IMR-90 (cell line): Measurements from ENCODE around the gene ODAD3. TPM values are rescaled to one million over a fixed set of nuclear protein-coding genes. Genes with fewer than 3 reads are reported as not detected.
A peak's percentile ranks its signal among the peaks of the same experiment; 100 is the strongest.

Source experiments
- ATAC-seq: fragments of 200-7000 bp; cut with Tn5 transposase; 2 replicates; pipeline ENCODE4 v1.9.1; 2020; ENCODE audit warnings: low read depth, mild to moderate bottlenecking, moderate library complexity
- BruUV-seq: library from RNA; stranded (reverse); fragments of 400-500 nt; replicated peaks from 2 replicates; lab custom pipeline; 2021; lab: Mats Ljungman, UMichigan
- CTCF ChIA-PET: fragments of 300-600 bp; formaldehyde crosslinking; extraction: SDS; loops from one replicate; lab custom pipeline; 2021; ENCODE audit warnings: antibody characterized with exemption; lab: Yijun Ruan, JAX
- POLR2A ChIA-PET: fragments of 300-600 bp; sonication (Branson Sonifier 250); formaldehyde crosslinking; loops from one replicate; lab custom pipeline; 2022; ENCODE audit warnings: antibody characterized with exemption; ENCODE audit not compliant: unreplicated experiment; lab: Charles Lee
- DNase-seq: peaks from one replicate; pipeline ENCODE4 v3.0.0; 2013
- H2AFZ ChIP-seq: replicated peaks from 2 replicates; pipeline ENCODE3; 2013; ENCODE audit warnings: low read length, mild to moderate bottlenecking; ENCODE audit not compliant: poor library complexity
- H2AK5ac ChIP-seq: 2 replicates; pipeline ENCODE4 v1.6.1; 2013; ENCODE audit warnings: low read depth, low read length, inconsistent platforms
- H2AK9ac ChIP-seq: replicated peaks from 2 replicates; pipeline ENCODE3; 2013; ENCODE audit warnings: mild to moderate bottlenecking, low read depth, low read length, moderate library complexity; ENCODE audit not compliant: poor library complexity
- H2BK120ac ChIP-seq: 2 replicates; pipeline ENCODE4 v1.6.1; 2013; ENCODE audit warnings: low read depth, low read length, inconsistent platforms
- H2BK15ac ChIP-seq: 3 replicates; pipeline ENCODE4 v1.6.1; 2013; ENCODE audit warnings: low read depth, low read length, inconsistent platforms
- H2BK20ac ChIP-seq: 2 replicates; pipeline ENCODE4 v1.6.1; 2013; ENCODE audit warnings: low read depth, mild to moderate bottlenecking, inconsistent platforms, low read length, moderate library complexity
- H2BK5ac ChIP-seq: 2 replicates; pipeline ENCODE4 v1.6.1; 2013; ENCODE audit warnings: mild to moderate bottlenecking, low read depth, low read length, inconsistent platforms; ENCODE audit not compliant: poor library complexity, severe bottlenecking
- H3K14ac ChIP-seq: replicated peaks from 2 replicates; pipeline ENCODE4 v1.6.1; 2013; ENCODE audit warnings: low read depth, low read length, inconsistent platforms
- H3K18ac ChIP-seq: 2 replicates; pipeline ENCODE4 v1.6.1; 2013; ENCODE audit warnings: low read depth, low read length, control low read depth
- H3K23ac ChIP-seq: 2 replicates; pipeline ENCODE4 v1.6.1; 2013; ENCODE audit warnings: low read depth, low read length, inconsistent platforms
- H3K27ac ChIP-seq: 2 replicates; pipeline ENCODE4 v1.5.1; 2013; ENCODE audit warnings: mild to moderate bottlenecking, control low read depth, low read length; ENCODE audit not compliant: insufficient read depth
- H3K27me3 ChIP-seq: 2 replicates; pipeline ENCODE4 v1.6.1; 2013; ENCODE audit warnings: low read length; ENCODE audit not compliant: control insufficient read depth, insufficient read depth
- H3K36me3 ChIP-seq: 2 replicates; pipeline ENCODE4 v1.6.1; 2013; ENCODE audit warnings: low read length, mixed read lengths; ENCODE audit not compliant: control insufficient read depth, insufficient read depth
- H3K4ac ChIP-seq: 2 replicates; pipeline ENCODE4 v1.6.1; 2013; ENCODE audit warnings: low read depth, low read length, inconsistent platforms
- H3K4me1 ChIP-seq: 2 replicates; pipeline ENCODE4 v1.6.1; 2013; ENCODE audit warnings: low read length, mixed read lengths; ENCODE audit not compliant: control insufficient read depth, insufficient read depth
- H3K4me2 ChIP-seq: 2 replicates; pipeline ENCODE4 v1.6.1; 2013; ENCODE audit warnings: low read depth, mild to moderate bottlenecking, control low read depth, low read length, moderate library complexity
- H3K4me3 ChIP-seq: 2 replicates; pipeline ENCODE4 v1.5.1; 2013; ENCODE audit warnings: low read depth, mild to moderate bottlenecking, control low read depth, low read length, moderate library complexity; ENCODE audit not compliant: insufficient read depth
- H3K56ac ChIP-seq: 2 replicates; pipeline ENCODE4 v1.6.1; 2013; ENCODE audit warnings: low read length, inconsistent platforms; ENCODE audit not compliant: insufficient read depth; ENCODE audit errors: extremely low read depth
- H3K79me1 ChIP-seq, 2 experiments: 2 replicates each; pipeline ENCODE4 v1.6.1; 2013; ENCODE audit warnings: low read length in 2 of 2, inconsistent platforms in 1 of 2, low read depth in 1 of 2
- H3K9ac ChIP-seq: 2 replicates; pipeline ENCODE4 v1.6.1; 2013; ENCODE audit warnings: low read depth, low read length, control low read depth
- H3K9me1 ChIP-seq: 2 replicates; pipeline ENCODE4 v1.6.1; 2013; ENCODE audit warnings: low read length, inconsistent platforms; ENCODE audit not compliant: insufficient read depth
- H3K9me3 ChIP-seq: 2 replicates; pipeline ENCODE4 v1.6.1; 2013; ENCODE audit warnings: low read length; ENCODE audit not compliant: control insufficient read depth, insufficient read depth
- H4K20me1 ChIP-seq: 2 replicates; pipeline ENCODE4 v1.6.1; 2013; ENCODE audit warnings: low read length, inconsistent platforms; ENCODE audit not compliant: insufficient read depth
- H4K5ac ChIP-seq: 2 replicates; pipeline ENCODE4 v1.6.1; 2013; ENCODE audit warnings: mild to moderate bottlenecking, low read depth, low read length, control low read depth
- H4K8ac ChIP-seq, 2 experiments: 2 replicates each; pipeline ENCODE4 v1.6.1; 2013; ENCODE audit warnings: low read depth in 2 of 2, low read length in 2 of 2, control low read depth in 1 of 2, inconsistent platforms in 1 of 2
- H4K91ac ChIP-seq: 2 replicates; pipeline ENCODE4 v1.6.1; 2013; ENCODE audit warnings: low read depth, low read length, inconsistent platforms; ENCODE audit not compliant: insufficient read depth
- BHLHE40 ChIP-seq: fragments of 150-350 bp; IDR thresholded peaks from 2 replicates; pipeline ENCODE4 v1.6.1; 2016; ENCODE audit warnings: mild to moderate bottlenecking, low read depth, low read length
- CEBPB ChIP-seq: IDR thresholded peaks from 2 replicates; pipeline ENCODE4 v1.6.1; 2012; ENCODE audit warnings: low read depth, low read length, improper control_type of control experiment
- CHD1 ChIP-seq: IDR thresholded peaks from 2 replicates; pipeline ENCODE4 v1.6.1; 2012; ENCODE audit warnings: low read depth, low read length, improper control_type of control experiment
- CTCF ChIP-seq: conservative IDR thresholded peaks from 2 replicates; pipeline ENCODE4 v1.5.1; 2012; ENCODE audit warnings: mild to moderate bottlenecking, low read depth, low read length, improper control_type of control experiment
- FOS ChIP-seq: fragments of 150-350 bp; IDR thresholded peaks from 2 replicates; pipeline ENCODE4 v1.6.1; 2016; ENCODE audit warnings: low read depth, low read length
- MAFK ChIP-seq: IDR thresholded peaks from 2 replicates; pipeline ENCODE4 v1.6.1; 2012; ENCODE audit warnings: low read depth, low read length, improper control_type of control experiment
- MXI1 ChIP-seq: IDR thresholded peaks from 2 replicates; pipeline ENCODE4 v1.6.1; 2012; ENCODE audit warnings: low read depth, mild to moderate bottlenecking, low read length, moderate library complexity, borderline replicate concordance
- NFE2L2 ChIP-seq: fragments of 150-350 bp; IDR thresholded peaks from 2 replicates; pipeline ENCODE4 v1.6.1; 2016; ENCODE audit warnings: low read depth, mild to moderate bottlenecking, low read length
- POLR2A ChIP-seq: IDR thresholded peaks from 2 replicates; pipeline ENCODE4 v1.6.1; 2012; ENCODE audit warnings: mild to moderate bottlenecking, low read depth, low read length
- RAD21 ChIP-seq: IDR thresholded peaks from 2 replicates; pipeline ENCODE4 v1.6.1; 2012; ENCODE audit warnings: low read length, improper control_type of control experiment
- RCOR1 ChIP-seq: IDR thresholded peaks from 2 replicates; pipeline ENCODE4 v1.6.1; 2012; ENCODE audit warnings: mild to moderate bottlenecking, low read length, improper control_type of control experiment; ENCODE audit not compliant: insufficient replicate concordance
- RFX5 ChIP-seq: IDR thresholded peaks from 2 replicates; pipeline ENCODE4 v1.8.0; 2012; ENCODE audit warnings: low read depth, mild to moderate bottlenecking, low read length, moderate library complexity
- SMC3 ChIP-seq: fragments of 150-350 bp; IDR thresholded peaks from 2 replicates; pipeline ENCODE4 v1.6.1; 2016; ENCODE audit warnings: low read depth, mild to moderate bottlenecking, antibody characterized with exemption, low read length, moderate library complexity
- USF2 ChIP-seq: fragments of 150-350 bp; IDR thresholded peaks from 2 replicates; pipeline ENCODE4 v1.6.1; 2017; ENCODE audit warnings: mild to moderate bottlenecking, antibody characterized with exemption, low read length, low read depth
- WGBS, 2 experiments: methylation state at CpG; one replicate each; pipeline versions ENCODE4 v1.1.5 to v1.1.7; 2013; ENCODE audit warnings: missing lambda C conversion rate in 2 of 2; ENCODE audit not compliant: insufficient read length in 1 of 2; ENCODE audit errors: extremely low coverage in 2 of 2; 5-methylcytosine and 5-hydroxymethylcytosine counted together
- dilution Hi-C: fragments of 300-500 bp; cut with HindIII; formaldehyde crosslinking; loops from one replicate; pipeline ENCODE4 v1.14.3; 2018; ENCODE audit warnings: low sequenced_read_pairs; ENCODE audit not compliant: unreplicated experiment
- in situ Hi-C: fragments of 300-500 bp; cut with MboI; formaldehyde crosslinking; loops from 3 replicates; pipeline ENCODE4 v1.14.3; 2019; ENCODE audit warnings: low sequenced_read_pairs, inconsistent platforms, mixed read lengths
- intact Hi-C: fragments of 100-400 bp; cut with micrococcal nuclease; formaldehyde crosslinking; loops from 2 replicates; pipeline ENCODE4 v1.10.0; 2022
- polyA plus RNA-seq, 3 experiments: library from polyadenylated mRNA; depleted of rRNA; stranded (reverse); fragments of >200 nt; gene quantifications; 2 replicates each; pipeline ENCODE4 v1.2.3, GENCODE V29; 2012; ENCODE audit warnings: low replicate concordance in 1 of 3
- total RNA-seq: library from RNA; depleted of rRNA; stranded (reverse); fragments of >200 nt; gene quantifications from 2 replicates; pipeline ENCODE4 v1.2.3, GENCODE V29; 2012

Gene ODAD3
- total and polyA plus RNA-seq, 2 of the 4 experiments (the other 2 are of a cell fraction), result under 0.01 to 0.44 TPM

- in situ Hi-C loops, result no loop called here
- no peak overlapping the region for H3K27ac ChIP-seq
- WGBS, 2 experiments, result 27% methylated on average over 10 of the region's 56 CpGs; no CpG with 5 or more reads in 1 of the 2 experiments
- peak overlapping the region; percentile 12; the same call in 1 of the 2 replicates for H3K4me3 ChIP-seq
- H3K4me1 ChIP-seq, result peaks cover 2% of the 10 kb centered on the region; the same call in 1 of the 2 replicates
- peak overlapping the region; percentile 78 for H2AFZ ChIP-seq
- ChIA-PET CTCF (interaction anchor here (1.2 to 1.5 kb wide), 2 partner anchors 13 to 41 kb away, joined by 4 read pairs; partner anchors contain the start of genes ODAD3 and PRKCSH), POLR2A (no interaction called here)
- H3K18ac ChIP-seq, result no peak overlapping the region
- dilution Hi-C loops, result no loop called here
- peak; percentile 68 for ATAC-seq
- BruUV-seq, result no TSS peak
- no peaks in the 10 kb centered on the region for H3K79me1 ChIP-seq
- H3K9ac ChIP-seq, result no peak overlapping the region
- H4K91ac ChIP-seq, result no peak overlapping the region
- H2BK5ac ChIP-seq, result no peak overlapping the region
- no peaks in the 10 kb centered on the region for H3K9me1 ChIP-seq
- no peak overlapping the region for H2AK5ac ChIP-seq
- H2BK120ac ChIP-seq, result no peak overlapping the region
- intact Hi-C loops, result loop anchor here (5.0 kb wide), 1 partner anchor 40 kb away; the partner anchor contains the start of gene EPOR
- no peak overlapping the region for H3K4ac ChIP-seq
- H2AK9ac ChIP-seq, result no peak overlapping the region
- no peaks in the 10 kb centered on the region for H3K9me3 ChIP-seq
- no peaks in the 10 kb centered on the region for H3K36me3 ChIP-seq
- H3K14ac ChIP-seq, result no peak overlapping the region
- TF ChIP-seq POLR2A, result no peak
- no peak for TF ChIP-seq MXI1
- TF ChIP-seq SMC3, result no peak
- no peak for TF ChIP-seq FOS
- no peak for TF ChIP-seq RFX5
- no peak for TF ChIP-seq NFE2L2
- TF ChIP-seq RCOR1, result no peak
- TF ChIP-seq CTCF, result no peak
- TF ChIP-seq BHLHE40, result no peak
- TF ChIP-seq CEBPB, result no peak
- TF ChIP-seq USF2, result no peak
- no peak for TF ChIP-seq RAD21
- no peak for TF ChIP-seq CHD1
- TF ChIP-seq MAFK, result no peak
- H3K56ac ChIP-seq, result no peak overlapping the region
- H3K23ac ChIP-seq, result no peak overlapping the region
- no peak overlapping the region for H2BK20ac ChIP-seq
- no peaks in the 10 kb centered on the region for H4K20me1 ChIP-seq
- peaks cover 44% of the 10 kb centered on the region for H3K27me3 ChIP-seq
- peak overlapping the region; percentile 46; the same call in 1 of the 2 replicates for H3K4me2 ChIP-seq
- no peak overlapping the region; a peak in 1 of 4 replicates for H4K8ac ChIP-seq
- DNase-seq, result no peak
- H4K5ac ChIP-seq, result no peak overlapping the region
- no peak overlapping the region for H2BK15ac ChIP-seq
These were observed 12.5 kb downstream of the ODAD3 start for GRCh38 chr19:11422163-11423065.
